ENCODE results near the gene HOXA7.

HOXA7 gene

DNA sequence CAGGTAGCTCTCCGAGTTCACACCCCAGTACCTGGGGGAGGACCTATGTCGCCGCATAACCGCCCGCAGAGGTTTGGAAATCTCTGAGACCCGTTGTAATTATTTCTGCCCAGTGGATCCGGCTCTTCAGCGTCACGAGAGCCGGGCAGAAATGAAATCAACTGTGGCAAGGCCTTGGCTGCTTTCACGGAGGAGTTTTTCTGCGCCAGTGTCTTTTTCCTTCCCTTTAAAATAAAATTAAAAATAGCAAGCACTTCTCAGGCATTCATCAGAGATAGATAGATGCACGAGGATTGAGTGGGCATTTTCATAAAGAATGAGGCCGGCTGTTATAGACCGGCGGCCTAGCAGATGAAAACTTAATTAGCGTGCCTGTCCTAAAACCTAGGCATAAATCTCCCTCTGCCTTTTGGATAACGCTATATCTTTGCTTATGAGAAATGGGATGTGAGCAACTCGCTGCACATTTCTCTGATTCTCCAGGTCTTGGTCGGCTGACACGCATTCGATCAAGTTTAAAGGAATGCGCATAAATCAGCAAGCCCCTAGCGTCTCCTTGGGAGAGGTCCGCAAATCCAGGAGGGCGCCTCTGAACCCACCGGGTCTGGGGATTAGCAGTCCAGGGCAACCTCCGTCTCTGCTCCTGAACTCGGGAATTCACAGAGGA is 37.0 kb upstream of the HOXA7 start:
- FAIRE-seq, result no peak

DNA sequence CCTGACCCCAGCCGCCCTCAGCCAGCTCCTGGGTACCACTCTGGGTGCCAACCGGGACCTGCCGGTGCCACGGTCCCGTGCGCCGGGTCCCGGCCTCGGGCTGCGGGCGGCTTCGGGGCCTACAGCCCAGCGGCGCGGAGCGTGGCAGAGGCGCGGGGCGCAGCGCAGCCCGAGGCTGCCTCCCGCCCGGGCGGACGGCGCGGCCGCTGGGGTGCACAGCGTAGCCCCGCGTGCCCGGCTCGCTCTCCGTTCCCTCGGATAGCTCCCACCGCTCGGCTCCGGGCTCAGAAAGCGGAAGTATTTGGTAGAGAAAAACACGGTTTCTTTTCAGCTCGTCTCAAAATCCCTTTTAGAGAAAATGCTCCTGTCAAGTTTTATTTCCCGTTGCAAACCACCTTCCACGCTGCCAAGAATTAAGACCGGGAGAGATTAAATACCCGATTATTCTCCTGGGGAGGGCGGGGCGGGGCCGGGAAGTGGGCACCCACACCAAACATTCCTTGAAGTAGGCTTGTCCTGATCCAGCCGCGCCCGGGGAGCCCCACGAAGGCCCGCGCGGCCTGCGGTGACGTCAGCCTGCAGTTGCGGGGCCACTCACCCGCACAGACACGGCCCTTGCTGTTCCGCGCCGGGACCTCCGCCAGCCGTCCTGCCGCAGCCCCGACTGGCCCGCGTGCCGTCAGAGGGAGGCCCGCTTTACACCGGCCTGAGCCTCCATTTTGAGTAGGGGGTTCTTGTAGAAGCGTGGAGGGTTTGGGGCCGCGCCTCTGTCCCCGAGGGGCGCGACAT is 36.3 kb upstream of the HOXA7 start:
- no peak for FAIRE-seq

DNA sequence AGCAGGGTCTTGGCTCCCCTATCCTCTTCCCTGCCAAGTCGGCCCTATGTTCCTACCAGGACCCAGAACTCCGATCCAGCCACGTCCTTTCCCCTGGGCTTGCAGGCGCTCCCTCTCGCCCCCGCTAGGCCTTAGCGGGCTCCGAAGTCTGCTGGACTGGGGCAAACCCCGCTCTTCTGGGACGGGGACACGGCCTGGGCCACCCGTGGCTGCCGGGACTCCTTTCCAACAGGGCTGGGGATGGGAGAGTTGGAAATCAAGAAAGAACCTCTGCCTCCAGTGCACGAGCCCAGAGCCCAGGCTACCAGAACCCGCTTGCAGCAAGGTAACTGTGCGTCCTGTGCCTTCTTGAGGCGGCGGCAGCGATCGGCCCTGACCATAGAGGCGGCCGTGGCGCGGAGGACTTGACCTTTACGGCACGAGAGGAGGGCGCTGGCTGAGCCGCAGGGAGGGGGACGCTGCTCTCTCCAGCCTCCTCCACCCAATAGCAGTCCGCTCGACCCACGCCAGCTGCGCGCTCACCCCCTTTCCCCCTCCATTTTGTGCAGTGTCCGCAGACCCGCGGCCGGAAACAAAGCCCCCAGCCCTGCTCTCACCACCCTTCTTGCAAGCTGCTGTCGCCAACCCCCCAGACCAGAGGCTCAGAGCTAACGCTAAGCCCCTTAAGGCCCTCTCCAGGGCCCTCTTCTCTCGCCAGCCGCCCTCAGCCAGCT is 35.5 kb upstream of the HOXA7 start:
- no peak for FAIRE-seq

DNA sequence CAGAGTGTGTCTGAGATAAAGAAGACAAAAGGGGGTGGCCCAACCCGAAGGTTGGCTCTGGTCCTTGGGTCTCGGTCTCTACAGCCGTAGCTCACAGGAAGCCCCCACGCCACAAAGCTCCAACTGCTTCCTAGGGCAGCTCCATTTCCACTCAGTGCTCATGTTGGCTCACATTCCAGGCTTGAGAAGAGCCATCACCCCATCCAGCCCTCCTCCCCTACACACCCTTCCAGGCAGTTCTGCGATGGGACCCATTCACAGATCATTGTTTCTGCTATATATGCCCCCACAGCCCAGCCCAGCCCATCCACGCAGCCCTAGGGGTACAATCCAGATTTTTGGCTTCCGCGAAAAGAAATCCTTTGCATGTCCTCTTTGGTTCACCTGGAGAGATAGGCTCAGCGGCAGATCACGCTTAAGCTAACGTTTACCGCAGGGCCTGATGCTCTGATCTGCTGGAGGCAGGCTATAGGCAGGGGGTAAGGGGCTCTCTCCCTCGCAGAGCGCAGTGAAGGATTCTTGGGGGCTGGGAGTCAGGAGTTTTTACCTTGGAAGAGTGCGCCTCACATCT is 34.8 kb upstream of the HOXA7 start:
- no peak for FAIRE-seq

DNA sequence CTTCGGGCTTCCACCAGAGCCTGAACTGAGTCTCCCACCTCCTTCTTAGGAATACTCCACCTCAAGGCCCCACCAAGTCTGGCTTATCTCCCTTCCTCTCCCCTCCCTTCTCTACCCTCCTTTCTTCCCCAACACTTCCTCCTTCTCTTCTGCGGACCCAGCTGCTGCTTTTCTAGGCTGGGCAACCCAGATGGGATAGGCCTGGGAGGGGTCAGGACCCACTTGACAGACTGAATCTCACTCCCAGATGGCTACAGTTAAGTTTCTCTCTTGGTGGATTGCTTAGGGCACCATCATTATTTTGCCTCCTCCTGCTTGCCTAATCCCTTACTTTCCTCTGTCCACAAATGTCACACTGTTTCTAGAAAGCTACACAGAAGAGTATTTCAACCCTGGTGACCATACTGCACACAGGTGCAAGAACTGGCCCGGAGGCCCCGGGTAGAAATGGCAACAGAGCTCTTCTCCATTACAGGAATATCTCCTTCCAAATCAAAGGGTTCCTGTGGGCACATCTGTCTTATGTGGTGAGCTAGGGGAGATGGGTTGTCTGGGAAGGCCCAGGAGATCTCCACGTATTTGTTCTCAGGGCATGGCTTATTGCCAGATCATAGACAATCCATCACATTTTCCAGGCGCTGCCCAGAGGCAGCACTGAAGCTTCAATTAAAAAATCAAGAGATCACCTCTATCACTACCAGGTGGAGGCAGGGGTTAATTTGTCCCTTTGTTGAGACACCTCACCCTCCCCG is 33.7 kb upstream of the HOXA7 start:
- no peak for FAIRE-seq

DNA sequence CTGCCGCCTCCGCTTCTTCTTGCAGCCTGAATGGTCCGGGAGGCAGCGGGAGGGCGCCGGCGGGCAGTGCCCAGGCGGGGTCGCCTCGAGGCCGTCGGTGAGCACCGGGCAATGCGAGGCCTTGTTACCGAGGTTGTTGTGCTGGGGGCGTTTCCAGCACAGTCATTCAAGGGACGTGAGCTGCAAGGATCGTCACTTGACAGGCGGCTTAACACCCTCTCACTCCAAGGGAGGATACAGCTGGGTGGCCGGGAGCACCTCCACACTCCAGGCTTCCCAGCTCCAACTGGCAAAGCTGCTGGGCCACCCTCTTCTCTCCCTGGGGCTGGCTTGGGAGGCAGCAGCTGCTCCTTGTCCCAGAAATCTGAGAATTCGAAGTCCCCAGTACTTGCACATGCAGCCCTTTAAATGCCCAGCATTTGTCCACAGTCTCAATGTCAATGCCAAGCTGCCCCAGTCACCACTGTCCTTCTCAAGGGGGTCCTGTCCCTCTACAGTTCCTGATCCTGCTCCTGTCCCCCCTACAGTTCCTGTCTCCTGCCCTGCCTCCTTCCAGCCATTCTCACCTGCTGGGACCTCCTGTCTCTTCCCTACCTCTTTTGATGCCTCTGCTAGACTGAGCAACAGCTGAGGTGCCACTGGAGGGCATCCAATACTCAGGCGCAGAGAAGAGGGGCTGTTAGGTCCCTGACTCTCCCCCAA is 33.0 kb upstream of the HOXA7 start:
- no peak for FAIRE-seq

DNA sequence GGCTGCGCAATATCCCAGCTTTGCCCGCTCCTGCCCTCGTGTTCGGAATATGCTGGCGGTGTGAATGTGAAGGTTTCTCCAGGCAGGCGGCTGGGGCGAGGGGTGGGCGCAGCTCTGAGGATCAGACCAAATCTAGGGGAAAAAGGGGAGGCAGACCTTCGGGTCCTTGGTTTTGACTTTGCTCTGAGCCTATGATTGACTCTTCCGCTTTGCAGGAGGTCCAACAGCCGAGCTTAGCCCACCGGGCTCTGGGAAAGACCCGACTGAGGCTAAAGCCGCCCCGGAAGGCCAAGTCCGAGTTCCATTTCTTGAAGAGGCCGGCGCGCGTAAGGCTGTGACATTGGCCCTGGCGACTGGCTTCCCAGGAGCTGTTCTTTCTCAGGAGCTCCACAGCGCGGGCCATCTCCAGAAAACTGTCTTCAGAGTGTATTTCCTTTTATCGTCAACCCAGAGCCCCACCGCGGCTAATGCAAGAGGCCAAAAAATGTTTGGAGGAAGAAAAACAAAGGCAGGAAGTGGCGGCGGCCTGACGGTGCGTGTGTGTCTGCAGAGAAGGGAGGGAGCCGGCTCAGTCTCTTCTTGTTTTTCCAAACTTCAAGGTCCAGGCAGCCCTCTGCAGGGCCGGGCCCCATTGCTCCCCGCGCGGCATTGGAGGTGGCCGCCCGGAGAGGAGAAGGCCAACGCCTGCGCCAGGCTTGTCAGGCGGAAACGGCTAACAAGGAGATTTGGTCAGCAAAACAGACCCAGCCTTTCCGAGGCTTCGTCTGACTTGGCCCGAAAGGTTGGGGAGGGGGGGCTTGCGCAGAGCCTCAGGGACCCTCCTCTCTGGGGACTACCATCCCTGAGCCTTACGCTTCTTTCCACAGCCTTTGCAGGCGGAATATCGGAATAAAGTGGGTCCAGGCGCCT is 32.2 kb upstream of the HOXA7 start:
- FAIRE-seq, result no peak

DNA sequence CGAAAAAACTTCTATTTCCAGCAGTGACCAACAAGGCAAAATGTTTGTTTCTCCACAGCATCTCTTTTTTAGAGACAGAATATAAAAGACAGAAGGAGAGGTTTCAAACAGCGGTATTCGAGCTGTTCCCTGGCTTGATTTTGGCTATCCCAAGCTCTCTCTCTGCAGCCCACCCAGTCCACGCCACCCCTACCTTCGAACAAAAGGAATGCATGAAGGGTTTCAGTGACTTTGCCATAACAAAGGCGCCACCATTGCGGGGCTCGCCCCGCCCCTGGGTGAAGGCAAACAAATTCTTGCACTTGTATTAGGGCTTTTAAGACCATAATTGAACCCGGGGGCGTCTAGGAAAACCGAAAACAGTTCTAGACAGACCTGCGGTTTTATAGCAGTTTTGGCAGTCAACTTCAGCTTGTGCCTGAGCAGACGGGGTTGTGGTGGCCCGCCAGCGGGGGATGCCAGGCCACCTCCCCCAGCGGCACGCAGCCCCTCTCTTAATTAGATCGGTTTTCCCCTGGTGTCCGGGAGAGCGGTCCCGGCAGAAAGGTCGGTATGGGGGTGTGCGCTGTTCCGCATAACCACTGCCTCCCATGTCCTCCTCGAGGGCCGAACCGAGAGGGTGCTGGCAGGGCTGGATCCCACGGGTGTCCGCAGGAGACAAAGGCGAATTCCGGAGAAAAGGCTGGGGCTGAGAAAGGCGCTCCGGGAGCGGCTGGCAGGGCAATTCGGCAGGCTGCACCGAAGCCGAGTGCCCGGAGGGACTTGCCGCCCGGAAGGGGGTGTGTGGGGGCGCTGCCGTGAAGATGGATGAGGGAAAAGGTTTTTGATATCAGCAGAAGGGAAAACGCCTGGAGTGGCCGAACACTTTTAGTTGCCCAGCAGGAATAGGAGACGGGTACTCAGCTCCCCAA is 31.3 kb upstream of the HOXA7 start:
- no peak for FAIRE-seq

DNA sequence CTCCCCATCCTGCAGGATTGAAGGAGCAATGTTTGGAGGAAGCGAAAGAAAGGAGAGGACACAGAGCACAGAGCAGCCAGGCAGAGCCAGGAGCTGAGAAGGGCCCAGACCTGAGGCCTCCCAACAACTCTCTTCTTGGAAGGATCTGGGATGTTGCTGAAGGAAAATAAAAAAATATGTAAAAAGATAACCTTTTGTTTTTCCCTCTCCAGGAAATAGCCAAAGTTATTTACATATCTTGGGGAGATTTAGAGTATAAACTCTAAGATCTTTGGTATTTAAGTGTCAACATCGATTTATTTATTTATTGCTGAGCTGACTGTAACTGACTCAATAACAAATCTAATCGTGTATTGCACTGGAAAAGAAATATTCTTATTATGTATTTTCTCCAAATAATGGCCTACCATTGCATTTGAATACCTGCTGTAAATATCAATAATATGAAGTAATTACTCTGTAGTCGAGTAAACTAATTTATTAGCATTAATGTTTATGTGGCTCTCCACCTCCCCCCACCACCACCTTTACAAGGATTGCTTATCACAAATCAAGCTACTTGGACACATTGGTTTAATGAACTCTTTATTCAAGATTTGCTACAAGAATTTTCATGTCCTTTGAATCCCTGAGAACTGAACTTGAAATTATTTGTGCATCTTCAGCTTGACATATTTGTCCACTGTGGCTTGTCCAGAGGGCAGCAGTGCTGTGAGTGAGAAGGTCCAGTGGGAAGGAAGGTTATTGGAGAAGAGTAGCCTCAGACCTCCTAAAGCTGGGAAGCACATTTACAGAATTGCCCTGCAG is 30.4 kb upstream of the HOXA7 start:
- peak; percentile 19 for FAIRE-seq

DNA sequence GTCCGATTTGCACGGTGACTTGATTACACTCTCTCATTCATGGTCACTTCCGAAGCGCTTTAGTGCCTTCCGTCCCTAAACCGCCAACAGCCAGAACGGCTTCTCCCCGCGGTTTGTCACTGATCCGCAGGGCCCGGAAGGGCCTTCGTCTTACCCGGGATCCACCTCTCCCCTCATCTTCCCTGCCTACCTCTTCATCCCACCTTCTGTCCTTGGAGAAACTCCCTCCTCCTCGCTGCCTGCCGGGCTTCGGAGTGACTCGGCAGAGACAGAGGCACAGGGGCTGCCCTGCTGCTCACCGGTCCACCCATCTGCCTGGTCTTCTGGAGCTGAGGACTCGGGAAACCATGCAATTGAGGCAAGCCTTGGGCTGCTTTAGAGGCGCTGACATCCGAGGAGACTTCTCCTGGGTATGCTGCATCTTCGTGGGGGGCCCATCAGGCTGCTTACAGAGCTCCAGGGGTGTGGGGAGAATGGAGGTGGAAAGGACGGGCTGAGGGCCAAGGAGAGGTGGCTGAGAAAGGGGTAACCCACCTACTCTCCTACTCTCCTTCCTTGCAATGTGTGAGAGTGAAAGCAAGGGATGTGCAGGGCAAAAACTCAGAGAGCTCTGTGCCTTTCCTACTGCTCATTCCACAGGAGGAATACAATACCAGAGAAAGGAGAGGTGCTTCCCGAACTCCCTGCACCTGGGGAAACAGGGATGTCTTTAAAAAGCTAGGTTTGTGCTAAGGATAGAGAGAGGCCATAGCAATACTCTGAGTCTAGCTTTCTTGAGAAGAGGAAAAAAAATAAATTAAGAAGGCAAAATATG is 29.6 kb upstream of the HOXA7 start:
- FAIRE-seq, result no peak

DNA sequence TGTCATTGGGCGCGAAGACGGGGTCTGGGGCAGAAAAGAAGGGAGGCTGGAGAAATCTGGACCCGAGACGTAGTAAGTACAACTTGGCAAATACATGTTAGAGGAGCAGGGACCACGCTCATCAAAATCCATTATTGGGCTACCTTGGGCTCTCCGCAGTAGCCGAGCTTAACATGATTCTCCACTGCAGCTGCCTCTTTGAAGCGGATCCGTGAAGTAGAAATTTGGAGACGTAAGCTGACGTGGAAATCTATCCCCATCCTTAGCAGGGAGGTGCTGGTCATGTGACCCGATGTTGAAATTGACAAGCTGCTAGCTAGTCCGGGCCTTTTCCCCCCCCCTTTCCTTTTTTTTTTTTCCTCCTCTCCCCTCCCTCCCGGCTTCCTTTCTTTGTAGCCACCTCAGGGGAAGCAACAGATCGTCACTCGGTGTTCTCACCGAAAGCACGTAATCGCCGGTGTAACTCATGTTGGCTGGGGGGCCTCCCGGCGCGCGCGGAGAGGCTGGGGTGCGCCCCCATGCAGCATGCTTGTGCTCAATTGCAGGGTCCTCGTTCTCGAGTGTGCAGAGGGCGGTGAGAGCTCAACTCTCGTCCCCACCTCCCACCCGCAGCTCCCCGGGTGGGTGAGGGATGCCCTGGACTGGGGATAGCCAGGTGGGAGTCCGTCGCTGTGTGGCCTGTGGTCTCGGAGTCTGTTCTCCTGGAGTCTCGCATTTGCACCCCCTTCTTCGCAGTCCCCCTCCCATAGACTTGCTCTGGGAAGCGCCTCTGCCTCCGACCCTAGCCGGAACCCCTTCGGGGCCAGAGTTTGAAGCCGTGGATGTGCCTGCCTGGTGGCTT is 28.8 kb upstream of the HOXA7 start, which contains the start of gene HOXA11:
HOXA11 (minus strand) TSS at position 220 of the 841 bp plus-strand sequence; CDS start at position 132, 88 bp downstream.
- peak; percentile 89 for FAIRE-seq

DNA sequence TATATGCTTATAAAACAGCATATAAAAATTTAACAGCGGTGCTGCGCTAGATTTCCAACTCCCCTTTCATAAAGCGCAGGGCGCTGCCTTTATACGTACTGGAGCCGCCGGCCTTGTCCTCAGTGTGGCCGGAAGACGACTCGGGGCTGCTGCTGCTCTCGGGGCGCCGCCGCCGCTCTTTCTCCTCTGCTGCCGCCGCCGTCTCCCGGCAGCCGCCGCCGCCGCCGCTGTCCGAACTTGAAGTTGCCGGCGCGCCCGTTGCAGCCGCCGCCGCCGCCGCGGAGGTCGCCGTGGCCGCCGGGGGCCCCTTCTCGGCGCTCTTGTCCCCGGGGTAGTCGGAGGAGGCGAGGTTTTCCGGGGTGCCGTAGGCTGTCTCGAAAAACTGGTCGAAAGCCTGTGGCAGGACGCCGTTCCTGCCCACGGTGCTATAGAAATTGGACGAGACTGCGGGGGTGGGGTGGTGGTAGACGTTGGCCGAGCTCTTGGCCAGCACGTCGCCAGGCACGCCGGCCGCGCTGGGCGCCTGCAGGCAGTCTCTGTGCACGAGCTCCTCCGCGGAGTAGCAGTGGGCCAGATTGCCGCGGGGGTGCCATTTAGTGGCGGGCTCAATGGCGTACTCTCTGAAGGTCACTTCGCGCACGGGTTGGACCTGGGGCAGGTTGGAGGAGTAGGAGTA is 28.0 kb upstream of the HOXA7 start:
- no peak for FAIRE-seq

DNA sequence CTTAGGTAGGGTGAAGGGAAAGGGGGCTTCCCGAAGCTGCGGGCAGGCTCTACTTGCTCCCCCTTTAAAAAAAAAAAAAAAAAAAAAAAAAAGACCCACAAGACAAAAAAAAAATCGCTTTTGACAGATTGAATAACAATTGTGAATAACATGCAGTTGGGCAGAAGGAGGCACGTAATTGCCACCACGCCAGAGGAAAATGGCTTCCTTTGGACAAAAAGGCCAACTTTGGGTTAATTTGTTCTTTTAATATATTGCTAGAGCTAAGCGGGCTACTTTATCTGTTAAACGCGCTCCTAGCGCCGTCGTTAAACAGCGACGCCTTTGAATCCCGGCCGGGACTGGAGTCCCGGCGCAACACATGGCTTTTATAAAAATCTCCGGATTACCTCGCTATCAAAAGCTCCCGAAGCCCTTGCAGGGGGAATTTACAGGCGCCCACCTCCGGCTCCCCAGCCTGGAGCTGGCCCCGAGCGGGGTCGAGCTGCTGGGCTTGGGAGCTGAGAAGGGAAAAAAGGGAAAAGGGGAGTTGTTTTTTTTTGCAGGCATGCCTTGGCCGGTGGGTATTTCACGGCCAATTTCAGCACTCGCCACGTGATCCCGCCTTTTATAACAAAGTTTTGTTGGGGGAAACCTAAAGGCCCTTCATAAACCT is 27.3 kb upstream of the HOXA7 start:
- peak; percentile 27 for FAIRE-seq

DNA sequence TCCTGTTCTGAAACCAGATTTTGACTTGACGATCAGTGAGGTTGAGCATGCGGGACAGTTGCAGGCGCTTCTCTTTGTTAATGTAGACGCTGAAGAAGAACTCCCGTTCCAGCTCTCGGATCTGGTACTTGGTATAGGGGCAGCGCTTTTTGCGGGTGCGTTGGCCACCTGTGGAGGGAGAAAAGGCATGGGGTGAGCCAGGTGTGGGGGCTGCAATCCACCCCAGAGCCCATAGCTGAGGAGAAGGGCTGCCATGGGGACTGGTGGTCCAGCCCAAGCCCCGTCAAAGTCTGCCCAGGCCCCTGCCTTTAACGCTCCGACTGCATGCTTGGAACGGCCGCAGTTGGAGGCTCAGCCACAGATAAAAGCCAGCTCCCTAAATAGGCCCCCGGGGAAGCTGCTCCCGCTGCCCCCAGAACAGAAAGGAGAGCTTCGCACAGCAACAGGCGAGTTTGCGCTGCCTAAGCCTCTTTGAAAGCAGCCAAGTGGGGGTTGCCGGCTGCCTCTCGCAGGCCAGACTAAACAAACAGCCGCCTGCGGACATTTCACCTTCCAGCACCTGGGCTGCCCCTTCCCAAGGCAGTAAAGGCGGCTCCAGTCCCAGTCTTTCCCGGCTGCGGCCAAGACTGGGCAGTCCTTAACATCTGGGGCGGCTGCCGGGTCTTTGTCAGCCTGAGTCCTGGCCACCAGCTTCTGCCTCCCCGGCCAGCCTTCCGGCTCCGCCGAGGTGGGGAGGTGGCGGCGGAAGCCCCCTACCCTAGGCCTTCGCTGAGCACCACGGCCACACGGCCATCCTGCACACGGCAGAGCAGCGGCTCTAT is 26.6 kb upstream of the HOXA7 start:
- no peak for FAIRE-seq

DNA sequence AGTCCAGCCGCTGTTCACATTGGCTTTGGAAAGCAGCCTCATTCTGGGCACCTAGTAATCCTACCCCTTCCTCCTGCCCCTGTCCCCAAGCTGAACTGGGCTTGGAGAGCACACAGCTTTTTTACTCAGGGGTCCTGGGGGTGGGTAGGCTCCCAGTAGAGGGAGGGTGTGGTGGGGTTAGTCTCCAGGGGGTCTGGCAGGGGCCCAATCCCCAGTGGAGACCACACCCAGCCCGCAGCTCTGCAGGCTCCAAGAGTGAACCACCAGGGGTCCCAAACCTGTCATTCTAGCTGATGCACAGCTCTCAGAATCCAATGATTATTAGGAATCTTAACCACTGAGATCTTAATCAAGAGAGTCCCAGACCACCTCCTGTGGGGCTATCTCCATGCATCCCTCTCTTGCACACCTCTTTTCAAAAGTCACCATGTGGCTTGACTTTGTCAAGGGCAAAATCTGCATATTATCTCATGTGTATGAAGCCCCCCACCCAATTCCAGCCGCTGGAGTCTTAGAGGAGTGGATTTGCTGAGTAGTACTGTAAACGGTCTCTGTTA is 25.9 kb upstream of the HOXA7 start:
- FAIRE-seq, result no peak
